NCI-H510A treated with DMSO at 0.1 percent for 48 hours (cell line): ENCODE data around the gene DIDO1.
A peak's percentile ranks its signal among the peaks of the same experiment; 100 is the strongest.
"Not testable (repeated sequence)": the region's sequence is repeated elsewhere in the genome, so short reads cannot be mapped to it uniquely, and the experiment has no call there.

Experiments
- DNase-seq: peaks from one replicate; lab custom pipeline; 2025; lab: John Stamatoyannopoulos, UW

The DIDO1 gene

DNA sequence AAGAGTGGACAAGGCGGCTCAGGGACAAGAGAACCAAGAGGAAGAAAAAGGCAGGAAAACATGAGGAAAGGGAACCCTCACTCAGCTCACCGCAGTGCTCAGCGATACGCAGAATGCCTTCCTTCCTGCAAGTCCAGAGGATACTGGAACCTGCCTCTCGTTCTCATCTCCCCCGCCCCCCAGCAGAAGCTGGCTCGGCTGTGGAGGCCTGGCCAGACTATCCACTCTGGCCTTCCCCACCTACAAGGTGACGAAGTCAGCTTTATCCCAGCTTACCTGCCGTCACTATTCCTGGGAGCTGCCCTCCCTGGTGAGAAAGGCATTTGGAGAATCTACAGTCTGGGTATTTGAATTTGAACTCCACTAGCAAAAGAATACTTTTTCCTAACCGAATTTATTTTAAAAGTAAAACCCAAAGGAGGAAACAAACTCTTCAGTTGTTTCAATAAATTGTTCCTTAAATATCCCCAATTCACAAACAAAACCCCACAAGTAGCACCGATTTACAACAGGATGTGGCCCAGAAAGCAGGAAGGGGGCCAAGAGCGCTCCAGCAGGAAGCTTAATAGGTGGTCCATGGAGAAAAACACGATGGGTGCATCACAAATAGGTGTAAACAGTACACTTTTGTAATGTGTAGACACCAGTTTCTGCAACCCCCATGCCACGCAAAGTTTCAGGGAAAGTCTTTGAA lies 2.1 kb upstream of the DIDO1 start:
- no peak for DNase-seq

DNA sequence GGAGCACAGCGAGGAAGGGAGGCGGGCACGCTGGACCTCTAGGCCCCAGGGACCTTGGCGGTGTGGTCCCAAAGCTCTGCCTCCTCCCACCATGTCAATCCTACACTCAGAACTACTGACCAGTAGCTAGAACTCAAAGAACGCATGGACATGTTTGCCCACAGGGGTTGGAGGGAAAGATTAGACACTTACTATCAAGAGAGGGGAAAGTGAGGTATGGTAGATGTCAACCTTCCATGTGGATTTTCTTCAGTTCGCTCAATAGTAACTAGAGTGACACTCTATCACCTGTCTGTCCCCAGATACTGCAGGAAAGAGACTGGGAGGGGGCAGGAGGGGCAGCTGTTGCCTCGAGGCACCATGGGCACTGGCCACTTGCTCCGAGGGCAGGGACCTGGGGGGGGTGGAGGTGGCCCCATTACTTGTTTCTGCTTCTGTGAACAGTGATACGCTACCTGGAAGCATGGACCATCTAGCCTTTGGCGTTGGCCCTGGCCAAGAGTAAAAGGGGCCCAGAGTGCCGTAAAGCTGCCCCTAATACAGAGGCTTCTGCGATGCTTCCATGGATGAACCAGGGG lies 912 bp upstream of the DIDO1 start:
- DNase-seq, result no peak

DNA sequence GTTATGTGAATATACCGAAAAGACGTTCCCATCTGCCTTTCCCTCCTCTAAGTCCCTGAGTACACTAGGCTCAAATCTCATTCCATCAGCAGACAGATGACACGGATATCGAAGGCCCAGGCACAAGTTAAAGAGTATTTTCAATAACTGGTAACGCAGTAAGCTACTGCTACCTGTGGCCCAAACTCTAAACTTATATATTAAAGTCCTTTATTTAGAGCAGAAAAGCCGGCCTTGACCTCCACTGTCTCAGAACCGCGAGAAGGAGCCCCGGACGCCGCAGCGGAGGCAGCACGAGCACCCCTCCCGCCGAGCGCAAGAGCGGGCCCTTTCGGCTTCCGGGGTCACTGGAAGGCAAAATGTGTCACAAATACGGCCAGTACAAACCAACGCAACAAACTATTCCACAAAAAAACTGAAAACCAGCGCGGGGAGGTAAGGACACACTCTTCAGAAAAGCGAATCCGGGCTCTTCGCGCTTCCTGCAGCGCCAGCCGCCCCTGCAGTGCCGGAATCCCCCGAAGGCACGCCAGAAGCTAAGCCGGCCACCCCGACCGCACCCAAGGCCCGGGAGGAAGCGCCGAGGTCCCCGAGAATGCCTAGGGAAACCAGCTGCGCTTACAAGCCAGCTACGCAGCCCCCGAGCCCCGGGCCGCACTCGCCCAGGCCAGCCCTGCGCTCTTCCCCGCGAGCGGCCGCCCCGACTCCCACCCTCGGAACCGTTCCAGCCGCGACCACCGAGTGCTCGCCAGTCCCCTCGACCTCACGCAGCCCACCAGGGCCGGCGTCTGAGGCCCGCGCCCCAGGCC lies 681 bp downstream of the DIDO1 start:
- DNase-seq, result peak; percentile 32

DNA sequence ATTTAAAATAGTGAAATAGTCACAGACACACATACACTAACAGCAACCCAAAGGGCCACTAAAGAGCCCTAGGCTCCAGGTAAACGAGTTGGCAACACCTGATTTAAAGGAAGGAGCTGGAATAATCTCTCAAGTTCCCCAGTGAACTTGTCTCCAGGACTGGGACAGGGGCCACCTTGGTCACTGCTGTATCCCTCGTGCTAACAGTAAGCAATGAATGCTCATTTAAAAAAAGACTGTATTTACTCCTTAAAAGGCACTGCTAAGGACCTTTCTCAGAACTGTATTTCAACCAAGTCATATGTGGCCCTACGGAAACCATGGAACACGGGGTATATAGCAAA lies 1.3 kb downstream of the DIDO1 start:
- no peak for DNase-seq

DNA sequence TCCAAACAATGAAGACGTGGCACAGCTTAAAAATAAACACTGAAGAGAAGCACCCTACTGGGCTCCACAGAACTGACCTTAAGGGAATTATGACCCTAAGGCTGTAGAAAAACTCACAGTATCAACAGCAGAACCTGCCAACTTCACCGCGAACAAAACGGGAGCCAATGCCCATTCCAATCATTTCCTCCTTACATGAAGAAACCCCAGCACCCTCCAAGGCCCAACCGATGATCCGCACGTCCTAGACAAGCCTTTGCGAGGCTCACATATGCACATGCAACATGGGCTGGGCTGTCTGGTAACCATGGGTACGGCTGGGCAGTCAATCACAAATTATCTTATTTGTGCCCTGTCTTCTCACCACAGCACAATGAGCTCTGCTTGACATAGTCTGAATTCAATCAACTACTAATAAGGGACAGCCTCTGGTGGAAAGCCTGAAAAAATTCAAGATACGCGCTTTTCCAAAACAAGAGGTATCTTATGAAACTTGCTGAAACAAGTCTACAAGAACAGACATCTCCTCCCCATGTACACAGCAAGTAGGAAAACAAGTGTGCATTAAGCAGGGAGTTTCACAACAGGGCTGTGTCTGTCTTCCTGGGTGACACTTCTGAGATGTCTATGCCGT lies 1.7 kb downstream of the DIDO1 start:
- DNase-seq, result no peak

DNA sequence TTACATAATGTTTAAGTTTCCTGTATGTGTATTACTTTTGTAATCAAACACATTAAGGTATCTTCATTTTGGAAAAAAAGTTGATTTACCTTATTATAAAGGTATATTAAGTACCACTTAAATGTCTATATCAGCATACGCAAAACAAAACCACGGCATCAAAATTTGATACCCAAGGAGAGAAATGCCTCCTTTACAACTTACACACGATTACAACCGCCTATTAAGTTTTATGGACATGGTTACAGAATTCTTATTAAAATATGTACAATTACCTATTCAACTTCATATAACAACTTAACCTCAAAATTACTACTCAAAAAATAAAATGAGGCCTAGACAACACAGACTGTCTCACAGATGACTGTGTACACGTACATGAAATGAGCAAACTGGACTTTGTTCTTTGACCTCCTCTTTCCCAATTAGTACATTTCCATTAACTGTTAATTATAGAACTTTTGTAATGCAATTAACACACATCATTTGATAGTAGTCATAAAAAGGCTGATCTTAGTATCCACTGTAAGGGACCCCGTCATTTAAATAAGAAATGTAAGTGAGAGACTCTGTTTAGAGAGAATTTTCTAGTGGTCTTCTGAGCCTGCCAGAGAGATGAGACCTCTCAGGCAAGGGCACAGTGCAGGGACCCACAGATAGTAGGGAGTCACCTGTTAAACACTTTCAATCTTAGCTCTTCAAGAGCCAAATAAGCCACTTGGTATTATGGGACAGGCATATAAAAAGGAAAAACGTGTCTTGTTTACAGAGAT lies 2.5 kb downstream of the DIDO1 start:
- DNase-seq, result no peak

DNA sequence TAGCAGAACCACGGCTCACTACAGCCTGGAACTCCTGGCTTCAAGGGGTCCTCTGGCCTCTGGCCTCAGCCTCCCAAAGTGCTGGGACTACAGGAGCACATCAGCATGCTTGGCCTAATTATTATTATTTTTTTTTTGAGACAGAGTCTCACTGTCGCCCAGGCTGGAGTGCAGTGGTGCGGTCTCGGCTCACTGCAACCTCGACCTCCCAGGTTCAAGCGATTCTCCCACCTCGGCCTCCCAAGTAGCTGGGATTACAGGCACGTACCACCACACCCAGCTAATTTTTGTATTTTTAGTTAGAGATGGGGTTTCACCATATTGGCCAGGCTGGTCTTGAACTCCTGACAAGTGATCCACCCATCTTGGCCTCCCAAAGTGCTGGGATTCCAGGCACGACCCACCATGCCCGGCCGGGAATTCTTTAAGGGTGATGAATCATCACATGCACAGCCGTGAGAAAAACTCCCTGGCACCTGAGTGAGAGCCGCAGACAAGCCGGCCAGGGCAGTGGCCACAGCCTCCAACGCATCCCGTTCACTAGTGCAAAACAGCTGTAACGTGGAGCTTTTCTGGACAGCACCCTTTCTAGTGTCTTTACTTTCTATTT lies 3.1 kb downstream of the DIDO1 start:
- DNase-seq, result not testable (repeated sequence)

DNA sequence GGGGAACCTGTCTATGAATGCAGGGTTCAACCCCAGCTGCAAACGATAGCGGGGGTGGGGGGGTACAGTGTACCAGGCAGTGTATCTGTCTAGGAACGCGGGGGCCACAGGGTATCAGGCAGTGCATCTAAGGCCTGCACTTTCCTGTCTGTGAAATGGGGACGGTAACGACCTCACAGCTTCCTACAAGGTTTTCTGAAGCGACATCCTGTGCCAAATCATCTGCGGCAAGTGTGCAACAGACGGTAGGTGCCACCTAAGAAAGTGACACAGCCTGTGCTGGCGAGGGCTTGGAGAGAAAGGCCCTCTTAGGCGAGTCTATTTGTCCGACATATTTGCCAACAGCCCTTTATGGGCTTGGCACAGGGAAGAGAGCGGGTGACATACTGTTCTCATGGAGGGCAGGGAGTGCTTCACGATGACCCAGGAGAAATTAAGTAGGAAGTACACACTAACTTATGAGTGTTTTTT lies 3.8 kb downstream of the DIDO1 start:
- DNase-seq, result no peak

DNA sequence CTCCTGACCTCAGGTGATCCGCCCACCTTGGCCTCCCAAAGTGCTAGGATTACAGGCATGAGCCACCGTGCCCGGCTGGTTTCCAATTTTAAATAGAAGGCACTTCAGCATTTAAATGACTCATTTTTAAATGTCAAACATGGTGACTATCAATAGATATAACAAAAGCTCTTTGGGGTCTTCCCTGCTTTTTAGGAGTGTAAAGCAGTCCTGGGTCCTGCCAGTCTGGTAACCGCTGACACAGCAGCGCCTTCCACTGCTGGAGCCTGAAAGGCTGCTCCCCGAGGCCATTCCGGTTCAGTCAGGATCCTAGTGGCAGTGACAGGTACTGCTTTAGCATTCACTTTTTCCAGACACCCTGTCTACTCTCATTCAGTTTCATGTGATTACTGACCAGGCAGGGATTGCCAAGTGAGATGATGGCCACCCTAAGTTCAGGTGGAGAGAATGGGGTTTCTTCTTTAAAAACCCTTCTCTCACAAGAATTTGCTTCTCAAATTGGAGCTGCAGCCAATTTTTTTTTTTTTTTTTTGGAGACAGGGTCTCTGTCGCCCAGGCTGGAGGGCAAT lies 5.1 kb downstream of the DIDO1 start:
- peak; percentile 58 for DNase-seq

DNA sequence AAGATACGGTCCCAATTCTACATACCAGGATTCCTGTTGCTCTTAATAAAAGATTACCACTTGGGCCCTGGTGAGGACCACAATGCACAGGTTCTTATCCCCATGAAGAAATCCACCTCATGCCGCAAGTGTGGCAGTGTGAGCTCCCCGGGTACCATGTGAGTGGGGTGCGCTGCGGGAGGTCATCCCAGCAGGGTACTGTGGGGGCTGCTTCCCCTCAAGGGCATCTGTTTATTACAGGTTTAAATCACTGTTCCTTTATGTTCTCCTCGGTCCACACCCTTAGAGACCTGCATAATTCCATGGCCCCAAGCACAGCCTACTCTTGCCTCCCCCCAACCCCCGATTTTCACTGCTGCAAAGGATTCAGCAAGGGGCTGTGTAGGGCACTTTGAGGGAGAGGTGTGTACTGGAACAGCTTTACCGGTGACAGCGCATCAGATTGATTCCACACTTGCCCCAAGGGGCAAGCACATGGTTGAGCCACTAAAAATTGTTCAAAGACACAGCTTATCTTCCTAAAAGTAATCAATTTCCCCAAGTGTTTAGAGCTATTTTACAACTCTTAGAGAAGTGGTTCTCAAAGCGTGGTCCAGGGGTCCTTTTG lies 6.2 kb downstream of the DIDO1 start:
- DNase-seq, result no peak

DNA sequence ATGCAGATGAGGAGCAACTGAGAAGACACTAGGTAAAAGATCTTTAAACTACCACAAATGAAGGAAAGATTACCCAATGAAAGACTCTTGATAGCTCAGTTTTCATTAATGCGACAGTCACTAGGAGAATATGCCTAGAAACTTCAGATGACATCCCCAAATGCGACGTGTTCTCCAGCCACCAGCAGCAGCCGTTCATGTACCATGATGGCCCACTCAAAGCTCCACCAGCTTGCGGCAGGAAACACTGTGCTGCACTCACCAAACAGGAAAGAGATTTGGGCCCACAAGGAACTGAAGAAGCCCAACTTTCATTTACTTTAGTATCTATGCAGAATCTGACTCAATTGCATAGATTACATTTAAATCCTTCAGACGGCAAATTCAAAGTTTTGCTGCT lies 7.5 kb downstream of the DIDO1 start:
- no peak for DNase-seq

DNA sequence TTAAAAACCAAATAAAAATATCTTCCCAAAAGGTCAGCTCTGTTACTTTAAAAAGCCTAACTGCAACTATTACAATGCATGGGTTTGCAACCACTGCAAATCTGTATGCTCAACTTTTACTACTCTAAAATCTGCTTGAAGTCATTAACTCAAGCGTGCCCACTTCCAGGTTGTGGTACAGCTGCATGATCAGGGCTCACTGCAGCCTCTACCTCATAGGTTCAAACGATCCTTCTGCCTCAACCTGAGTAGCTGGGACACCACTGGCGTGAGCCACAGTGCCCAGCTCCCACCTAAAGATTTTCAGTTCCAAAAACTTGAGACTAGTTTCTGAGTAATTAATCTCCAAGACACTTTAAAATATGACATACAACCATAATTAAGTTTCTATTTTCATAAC lies 8.2 kb downstream of the DIDO1 start:
- DNase-seq, result peak; percentile 38

DNA sequence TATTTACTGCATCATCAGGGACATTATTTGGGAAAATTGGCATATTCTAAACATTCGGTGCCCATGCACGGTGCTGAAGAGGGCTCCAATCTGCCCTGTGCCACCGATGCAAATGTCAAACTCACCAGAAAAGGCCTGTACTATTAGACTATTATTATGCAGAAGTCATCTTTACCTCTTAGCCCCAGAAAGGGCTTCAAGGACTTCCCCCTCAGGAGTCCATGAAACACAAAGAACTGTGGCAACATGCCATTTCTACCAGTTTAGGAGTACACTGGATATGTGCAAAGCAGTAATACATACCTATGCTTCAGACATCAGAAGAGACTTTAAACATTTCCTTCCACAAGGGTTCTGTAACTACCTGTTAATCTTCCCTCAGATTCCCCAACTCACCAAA lies 8.6 kb downstream of the DIDO1 start:
- DNase-seq, result no peak

DNA sequence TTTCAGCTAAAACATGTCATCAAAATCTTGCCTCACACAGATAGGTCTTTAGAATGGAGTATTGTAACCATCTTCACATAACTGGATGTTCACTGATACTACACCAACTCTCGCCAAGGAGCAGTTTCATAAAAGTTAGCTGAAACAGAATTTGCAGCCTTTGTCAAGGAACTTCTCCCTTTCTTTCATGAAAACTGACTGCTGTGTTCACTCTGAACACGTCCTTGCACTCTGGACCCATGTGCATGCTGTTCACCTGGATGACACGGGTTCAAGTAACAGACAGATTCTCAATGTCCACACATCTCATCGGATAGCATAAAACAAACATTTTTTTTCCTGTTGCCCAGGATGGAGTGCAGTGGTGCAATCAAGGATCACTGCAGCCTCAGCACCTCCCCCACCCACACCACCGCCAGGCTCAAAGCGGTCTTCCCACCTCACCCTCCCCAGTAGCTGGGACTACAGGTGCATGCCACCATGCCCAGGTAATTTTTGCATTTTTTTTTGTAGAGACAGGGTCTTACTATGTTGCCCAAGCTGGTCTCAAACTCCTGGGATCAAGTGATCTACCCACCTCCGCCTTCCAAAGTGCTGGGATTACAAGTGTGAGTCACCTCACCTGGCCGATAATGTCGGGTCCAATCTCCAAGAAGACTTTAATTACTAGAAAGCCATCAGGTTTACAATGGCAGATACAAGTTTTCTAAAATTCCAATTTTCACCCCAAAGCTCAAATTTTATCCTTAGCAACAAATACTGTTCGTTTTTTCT lies 9.4 kb downstream of the DIDO1 start:
- DNase-seq, result no peak

DNA sequence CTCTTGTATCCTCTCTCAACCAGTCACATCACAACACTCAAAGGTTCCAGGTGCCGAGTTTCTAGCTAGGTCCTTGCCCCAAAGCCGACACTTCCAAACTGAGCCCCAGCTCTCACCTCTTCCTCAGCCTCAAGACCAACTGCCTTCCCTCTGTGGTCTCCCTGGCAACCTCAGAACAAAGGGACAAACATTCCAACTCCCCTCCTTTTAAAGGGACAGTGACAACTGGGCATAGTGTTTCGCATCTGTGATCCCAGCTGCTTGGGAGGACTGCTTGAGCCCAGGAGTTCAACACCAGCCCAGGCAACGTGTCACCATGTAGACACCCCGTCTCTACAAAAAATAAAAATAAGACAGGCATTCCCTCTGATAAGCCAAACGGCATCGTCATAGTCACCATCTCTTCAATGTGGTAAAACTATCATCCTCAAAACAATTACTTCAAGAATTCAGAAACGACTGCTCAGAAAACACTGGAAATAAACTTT lies 11.3 kb downstream of the DIDO1 start:
- DNase-seq, result peak; percentile 84

DNA sequence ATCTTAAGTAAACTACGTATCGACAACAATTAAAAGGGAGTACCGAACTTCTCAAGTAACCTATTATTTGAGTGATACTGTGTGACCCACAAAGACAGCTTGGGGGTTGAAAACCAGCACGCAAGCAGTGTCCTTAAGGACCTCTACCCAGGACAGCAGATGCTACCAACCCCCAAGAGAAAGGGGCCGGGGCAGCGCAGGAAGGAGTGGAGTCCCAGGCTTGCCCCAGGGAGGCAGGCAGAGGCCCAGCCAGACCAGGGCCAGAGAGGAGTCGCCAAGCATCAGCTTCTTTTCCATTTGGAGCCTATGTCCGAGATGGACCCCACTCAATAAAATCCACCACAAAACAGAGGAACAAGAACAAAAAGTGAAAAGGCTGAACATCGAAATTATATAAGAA lies 11.9 kb downstream of the DIDO1 start:
- DNase-seq, result no peak

DNA sequence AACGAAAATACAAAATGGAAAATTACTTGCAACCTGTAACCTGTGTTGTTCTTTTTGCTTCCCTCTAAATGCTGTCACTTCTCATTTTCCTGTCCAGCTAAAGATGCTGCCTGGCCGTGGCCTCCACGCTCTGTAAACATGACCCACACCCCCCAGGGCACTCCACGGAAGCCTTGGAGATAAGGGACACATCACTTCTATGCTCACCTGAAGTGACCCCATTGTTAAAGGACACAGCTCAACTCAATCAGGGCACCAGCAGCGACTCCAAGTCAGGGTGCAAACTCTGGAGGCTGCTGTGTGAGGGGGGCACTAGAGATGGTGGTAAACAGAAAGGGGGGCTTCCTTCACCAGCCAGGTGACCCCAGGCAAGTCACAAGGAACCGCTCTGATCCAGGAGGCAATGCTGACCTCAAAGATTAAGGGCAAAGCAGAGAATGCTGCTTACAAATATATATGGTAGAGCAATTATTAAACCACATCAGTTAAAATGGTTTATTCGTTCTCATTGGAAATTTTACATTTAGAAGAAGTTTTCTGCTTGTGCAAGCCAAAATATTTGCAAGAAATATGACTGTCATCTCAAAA lies 13.2 kb downstream of the DIDO1 start:
- DNase-seq, result no peak

DNA sequence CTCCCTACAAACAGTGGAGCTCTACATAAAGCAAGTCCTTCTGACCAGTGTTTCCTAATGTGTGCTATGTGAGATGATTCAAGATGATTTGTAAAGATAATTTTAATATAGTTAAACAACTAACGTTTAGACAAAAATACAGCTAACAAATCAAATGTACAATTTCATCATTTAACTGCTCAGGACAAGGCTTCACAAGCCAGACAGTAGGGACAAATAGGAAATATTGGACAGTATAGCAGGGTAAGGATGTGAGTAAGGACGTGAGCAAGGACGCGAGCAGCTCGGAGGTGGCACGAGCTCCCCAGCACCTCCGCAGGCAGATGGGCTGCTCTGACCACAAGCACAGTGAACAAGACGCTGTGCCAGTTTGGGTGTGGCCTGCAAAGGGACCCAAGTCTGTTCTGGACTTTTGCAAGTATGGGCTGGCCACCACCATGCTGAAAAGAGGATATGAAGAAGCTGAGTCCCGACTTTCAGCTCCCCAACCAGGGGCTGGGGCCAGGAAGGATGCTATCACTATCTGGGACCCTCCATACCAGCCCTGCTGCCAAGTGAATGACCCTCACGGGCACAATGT lies 14.5 kb downstream of the DIDO1 start:
- DNase-seq, result no peak
